Fibroblast of lung (primary cell): Measurements from ENCODE around the gene KAT2B.

Source experiments
- CTCF ChIP-seq, 2 donors: IDR thresholded peaks in 1 of 2; conservative IDR thresholded peaks in 1 of 2; 1 replicate in 1 of 2; 2 replicates in 1 of 2; pipeline ENCODE4 v1.5.1; 2011 to 2012; ENCODE audit warnings: low read length in 2 of 2, control low read depth in 1 of 2, inconsistent platforms in 1 of 2, low read depth in 1 of 2, mild to moderate bottlenecking in 1 of 2
- EZH2 ChIP-seq: IDR thresholded peaks from 2 replicates; pipeline ENCODE4 v1.5.1; 2012; ENCODE audit warnings: low read length, control low read depth, mild to moderate bottlenecking; ENCODE audit errors: missing control alignments

DNA sequence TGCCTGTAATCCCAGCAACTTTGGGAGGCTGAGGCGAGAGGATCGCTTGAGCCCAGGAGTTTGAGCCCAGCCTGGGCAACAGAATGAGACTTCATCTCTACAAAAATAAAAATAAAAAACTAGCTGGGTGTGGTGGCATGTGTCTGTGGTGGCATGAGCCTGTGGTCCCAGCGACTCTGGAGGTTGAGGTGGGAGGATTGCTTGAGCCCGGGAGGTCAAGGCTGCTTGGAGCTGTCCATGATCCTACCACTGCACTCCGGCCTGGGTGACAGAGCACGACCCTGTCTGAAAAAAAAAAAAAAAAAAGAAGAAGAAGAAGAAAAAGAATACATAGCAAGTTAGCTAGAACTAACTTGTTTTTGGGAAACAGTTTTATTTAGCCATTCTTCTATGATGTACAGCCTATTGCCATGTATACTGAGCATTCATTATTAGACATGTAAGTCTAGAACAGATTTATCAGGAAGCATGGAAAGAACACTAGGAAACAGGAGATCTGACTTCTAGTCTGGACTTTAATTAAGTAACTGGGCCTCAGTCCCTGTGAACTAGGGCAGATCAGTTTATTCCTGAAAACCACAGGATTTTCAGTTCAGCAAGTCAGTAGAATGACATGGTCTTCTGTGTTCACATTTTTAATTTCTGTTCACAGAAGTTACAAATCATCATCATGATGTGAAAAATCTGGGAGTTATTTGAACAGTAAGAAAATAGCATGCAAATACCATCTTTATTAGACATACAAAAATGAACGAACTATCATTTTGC, 65.5 kb downstream of the KAT2B start:
- TF ChIP-seq CTCF (conservative IDR thresholded peaks at IDR 0.05 in 1 of 2, IDR thresholded peaks at IDR 0.05 in 1 of 2; ENCODE audit: low read depth in 1 of 2, low read length in 2 of 2) (no peak), EZH2 (no peak)
